Loucy (cell line): ENCODE measurements around the gene SEMA5B.

Experiments used
- CTCF ChIP-seq: fragments of 200-600 bp; sonication (generic); conservative IDR thresholded peaks from 2 replicates; pipeline ENCODE4 v1.5.1; 2014; ENCODE audit warnings: mild to moderate bottlenecking, antibody characterized with exemption, low read length
- EZH2phosphoT487 ChIP-seq: fragments of 200-600 bp; IDR thresholded peaks from 2 replicates; pipeline ENCODE4 v1.6.1; 2018; ENCODE audit warnings: antibody characterized with exemption, mild to moderate bottlenecking, moderate library complexity, borderline replicate concordance

- no peak for TF ChIP-seq CTCF
- no peak for TF ChIP-seq EZH2phosphoT487
Observed at GRCh38 chr3:122994954-122995353, 32.6 kb downstream of the SEMA5B start.
